H1 (cell line): ENCODE data around the gene CDH16. TPM values are rescaled to one million over a fixed set of nuclear protein-coding genes. Genes with fewer than 3 reads are reported as not detected.

Source experiments
- CTCF ChIA-PET: fragments of 300-600 bp; sonication (Branson Sonifier 250); formaldehyde crosslinking; loops from one replicate; lab custom pipeline; 2021; ENCODE audit not compliant: partially characterized antibody; lab: Charles Lee
- POLR2A ChIA-PET: fragments of 300-600 bp; sonication (Branson Sonifier 250); formaldehyde crosslinking; loops from one replicate; lab custom pipeline; 2021; ENCODE audit warnings: inconsistent platforms; ENCODE audit not compliant: partially characterized antibody; lab: Charles Lee
- DNase-seq, 2 experiments: peaks; one replicate each; pipeline versions ENCODE4 v3.0.0 to v3.0.0-alpha.2; 2010 to 2022; ENCODE audit warnings: low spot score in 2 of 2, low read depth in 1 of 2, mixed read lengths in 1 of 2
- FAIRE-seq: peaks from 2 replicates; lab custom pipeline; 2011; peaks lifted over from hg19 to GRCh38; lab: Jason Lieb, UNC
- H2AFZ ChIP-seq: 2 replicates; pipeline ENCODE4 v1.8.1; 2012; ENCODE audit warnings: low read length, inconsistent platforms
- H2AK5ac ChIP-seq: 2 replicates; pipeline ENCODE4 v1.6.1; 2013; ENCODE audit warnings: low read depth, low read length
- H2BK120ac ChIP-seq: replicated peaks from 2 replicates; pipeline ENCODE3; 2013; ENCODE audit warnings: low read depth, low read length, inconsistent platforms
- H2BK12ac ChIP-seq: 2 replicates; pipeline ENCODE4 v1.6.1; 2013; ENCODE audit warnings: low read depth, low read length
- H2BK15ac ChIP-seq: 2 replicates; pipeline ENCODE4 v1.6.1; 2013; ENCODE audit warnings: low read length
- H2BK20ac ChIP-seq: 2 replicates; pipeline ENCODE4 v1.6.1; 2013; ENCODE audit warnings: low read length
- H2BK5ac ChIP-seq: 2 replicates; pipeline ENCODE4 v1.6.1; 2013; ENCODE audit warnings: low read depth, low read length
- H3K14ac ChIP-seq: 2 replicates; pipeline ENCODE4 v1.6.1; 2013; ENCODE audit warnings: inconsistent platforms; ENCODE audit not compliant: insufficient read length
- H3K18ac ChIP-seq: 2 replicates; pipeline ENCODE4 v1.6.1; 2013; ENCODE audit warnings: low read length; ENCODE audit errors: extremely low read depth
- H3K23ac ChIP-seq: 2 replicates; pipeline ENCODE4 v1.6.1; 2013; ENCODE audit warnings: inconsistent platforms; ENCODE audit not compliant: insufficient read length
- H3K23me2 ChIP-seq: 2 replicates; pipeline ENCODE4 v1.6.1; 2013; ENCODE audit warnings: low read depth, low read length
- H3K27ac ChIP-seq: 2 replicates; pipeline ENCODE4 v1.6.1; 2011; ENCODE audit warnings: low read depth, low read length, inconsistent platforms
- H3K27me3 ChIP-seq, 4 experiments: replicated peaks in 1 of 4; 1 replicate in 1 of 4; 2 replicates in 3 of 4; pipeline versions ENCODE4 v1.6.1 to v1.8.1; 2011 to 2013; ENCODE audit warnings: low read length in 3 of 4, mild to moderate bottlenecking in 3 of 4, inconsistent platforms in 2 of 4, mixed read lengths in 2 of 4, moderate library complexity in 1 of 4; ENCODE audit not compliant: control insufficient read depth in 3 of 4, insufficient read depth in 3 of 4; ENCODE audit errors: extremely low read depth in 1 of 4
- H3K36me3 ChIP-seq, 4 experiments: 2 replicates each; pipeline versions ENCODE4 v1.6.1 to v1.8.1; 2011 to 2013; ENCODE audit warnings: mild to moderate bottlenecking in 4 of 4, low read length in 3 of 4, moderate library complexity in 2 of 4, control low read depth in 1 of 4, inconsistent platforms in 1 of 4; ENCODE audit not compliant: insufficient read depth in 4 of 4, control insufficient read depth in 2 of 4
- H3K4ac ChIP-seq: replicated peaks from 2 replicates; pipeline ENCODE3; 2013; ENCODE audit warnings: low read length, low read depth, mixed read lengths, inconsistent platforms; ENCODE audit not compliant: insufficient read length
- H3K4me1 ChIP-seq, 4 experiments: replicated peaks in 1 of 4; 1 replicate in 1 of 4; 2 replicates in 3 of 4; pipeline versions ENCODE4 v1.6.1 to v1.8.1; 2011 to 2013; ENCODE audit warnings: low read length in 3 of 4, inconsistent platforms in 2 of 4, mixed read lengths in 1 of 4; ENCODE audit not compliant: insufficient read depth in 4 of 4, control insufficient read depth in 3 of 4
- H3K4me2 ChIP-seq, 2 experiments: 2 replicates each; pipeline versions ENCODE4 v1.6.1 to v1.8.1; 2011 to 2013; ENCODE audit warnings: low read depth in 2 of 2, low read length in 2 of 2, control low read depth in 1 of 2, inconsistent platforms in 1 of 2, mild to moderate bottlenecking in 1 of 2; ENCODE audit not compliant: insufficient read depth in 1 of 2
- H3K4me3 ChIP-seq, 4 experiments: fragments of 200-600, 300-600 bp in 1 of 4; sonication (generic), shearing (Covaris generic), sonication (Bioruptor Twin) in 1 of 4; 2 replicates each; pipeline versions ENCODE4 v1.5.1 to v1.8.1; 2011 to 2016; ENCODE audit warnings: low read length in 4 of 4, low read depth in 3 of 4, control low read depth in 2 of 4, inconsistent platforms in 2 of 4, mild to moderate bottlenecking in 2 of 4, mixed read lengths in 1 of 4, moderate library complexity in 1 of 4; ENCODE audit not compliant: insufficient read depth in 2 of 4; ENCODE audit errors: extremely low read depth in 1 of 4
- H3K56ac ChIP-seq: replicated peaks from 2 replicates; pipeline ENCODE3; 2013; ENCODE audit warnings: low read depth, mild to moderate bottlenecking, mixed read lengths, low read length, inconsistent platforms; ENCODE audit not compliant: insufficient read length
- H3K79me1 ChIP-seq: 2 replicates; pipeline ENCODE4 v1.6.1; 2013; ENCODE audit warnings: low read depth, low read length, control low read depth
- H3K79me2 ChIP-seq, 2 experiments: 2 replicates each; pipeline versions ENCODE4 v1.6.1 to v1.8.1; 2012 to 2013; ENCODE audit warnings: low read length in 2 of 2, mild to moderate bottlenecking in 2 of 2, inconsistent platforms in 1 of 2; ENCODE audit not compliant: insufficient read depth in 2 of 2, control insufficient read depth in 1 of 2
- H3K9ac ChIP-seq, 4 experiments: replicated peaks in 1 of 4; 1 replicate in 1 of 4; 2 replicates in 3 of 4; pipeline versions ENCODE4 v1.6.1 to v1.8.1; 2011 to 2013; ENCODE audit warnings: low read depth in 3 of 4, low read length in 3 of 4, control low read depth in 2 of 4, mild to moderate bottlenecking in 2 of 4, moderate library complexity in 2 of 4, inconsistent platforms in 1 of 4; ENCODE audit errors: extremely low read depth in 1 of 4
- H3K9me3 ChIP-seq, 2 experiments: 2 replicates each; pipeline versions ENCODE4 v1.6.1 to v1.8.1; 2012 to 2013; ENCODE audit warnings: mild to moderate bottlenecking in 2 of 2, moderate library complexity in 2 of 2, control low read depth in 1 of 2, inconsistent platforms in 1 of 2, low read depth in 1 of 2, low read length in 1 of 2, mixed read lengths in 1 of 2; ENCODE audit not compliant: insufficient read depth in 2 of 2
- H4K20me1 ChIP-seq, 2 experiments: replicated peaks in 1 of 2; 2 replicates each; pipeline versions ENCODE3 to v1.8.1; 2011 to 2013; ENCODE audit warnings: inconsistent platforms in 2 of 2, low read length in 2 of 2, mild to moderate bottlenecking in 1 of 2; ENCODE audit not compliant: insufficient read depth in 2 of 2, control insufficient read depth in 1 of 2
- H4K5ac ChIP-seq: 2 replicates; pipeline ENCODE4 v1.6.1; 2013; ENCODE audit warnings: low read length, low read depth, mixed read lengths, inconsistent platforms; ENCODE audit not compliant: insufficient read length
- H4K8ac ChIP-seq: 2 replicates; pipeline ENCODE4 v1.8.0; 2013; ENCODE audit warnings: mild to moderate bottlenecking, moderate library complexity, low read length, inconsistent platforms; ENCODE audit not compliant: insufficient read depth; ENCODE audit errors: extremely low read depth
- H4K91ac ChIP-seq: replicated peaks from 2 replicates; pipeline ENCODE3; 2013; ENCODE audit warnings: low read length, mixed read lengths, inconsistent platforms; ENCODE audit not compliant: insufficient read length
- CTBP2 ChIP-seq: IDR thresholded peaks from 2 replicates; pipeline ENCODE4 v1.7.0; 2011; ENCODE audit warnings: borderline replicate concordance, mild to moderate bottlenecking, moderate library complexity, mixed read lengths, low read length; ENCODE audit not compliant: insufficient read depth, insufficient read length
- CTCF ChIP-seq, 3 experiments: IDR thresholded peaks; 1 replicate in 2 of 3; 2 replicates in 1 of 3; pipeline versions ENCODE4 v1.5.1 to v1.6.1; 2011; ENCODE audit warnings: low read length in 3 of 3, mild to moderate bottlenecking in 3 of 3, inconsistent platforms in 2 of 3, low read depth in 1 of 3, moderate library complexity in 1 of 3; ENCODE audit not compliant: insufficient read depth in 1 of 3; ENCODE audit errors: control extremely low read depth in 1 of 3
- FOSL1 ChIP-seq: IDR thresholded peaks from 2 replicates; pipeline ENCODE4 v1.6.1; 2011; ENCODE audit warnings: mild to moderate bottlenecking, low read depth, low read length, moderate library complexity; ENCODE audit not compliant: insufficient read depth
- HDAC6 ChIP-seq: IDR thresholded peaks from one replicate; pipeline ENCODE4 v1.7.1; 2012; ENCODE audit warnings: low read depth, mild to moderate bottlenecking, inconsistent platforms, low read length, moderate library complexity
- JUN ChIP-seq: IDR thresholded peaks from 2 replicates; pipeline ENCODE4 v1.6.1; 2011; ENCODE audit warnings: low read depth, mild to moderate bottlenecking, improper control_type of control experiment, low read length
- RNF2 ChIP-seq: fragments of 200-900, 300-1000 bp; sonication (generic); IDR thresholded peaks from 2 replicates; pipeline ENCODE4 v1.7.1; 2016; ENCODE audit warnings: borderline replicate concordance, low read depth, mild to moderate bottlenecking, antibody characterized with exemption, low read length; ENCODE audit not compliant: poor library complexity, severe bottlenecking; ENCODE audit errors: missing control alignments
- WGBS, 2 experiments: shearing (Covaris generic) in 1 of 2; methylation state at CpG; one replicate each; pipeline versions ENCODE4 v1.1.6 to v1.1.7; 2013 to 2015; ENCODE audit warnings: low lambda C conversion rate in 2 of 2, mixed read lengths in 2 of 2, inconsistent platforms in 1 of 2, low coverage in 1 of 2, missing lambda C conversion rate in 1 of 2; ENCODE audit not compliant: insufficient replicate concordance in 2 of 2, insufficient coverage in 1 of 2, insufficient read length in 1 of 2; ENCODE audit errors: extremely low coverage in 1 of 2, missing lambda C conversion rate in 1 of 2; 5-methylcytosine and 5-hydroxymethylcytosine counted together
- polyA plus RNA-seq, 7 experiments: library from polyadenylated mRNA; depleted of rRNA in 3 of 7; stranded (reverse) in 5 of 7; unstranded in 2 of 7; fragments of >200 nt in 5 of 7; fragments of 200-250 nt in 2 of 7; gene quantifications; 1 replicate in 5 of 7; 2 replicates in 1 of 7; 4 replicates in 1 of 7; pipeline versions ENCODE4 v1.2.1 to v1.2.3, GENCODE V29; 2011 to 2013; ENCODE audit warnings: missing spikeins in 2 of 7, mixed read lengths in 2 of 7
- total RNA-seq: library from RNA; stranded (reverse); fragmentation: NEBNext Ultra II Directional; extraction: Animal tissue kit (Norgen Biotek cat#: 25700); gene quantifications from 2 replicates; pipeline ENCODE4 v1.2.1, GENCODE V29; 2021

Gene CDH16
- total and polyA plus RNA-seq, 2 of the 8 experiments (the other 6 are each of a cell fraction or from before 2014, with no cell fraction given): not detected

GRCh38 chr16:66953462-66954096 is 34.9 kb upstream of the CDH16 start:
- no peaks in the 10 kb centered on the region for H3K79me1 ChIP-seq
- no peak overlapping the region for H3K4me2 ChIP-seq
- ChIA-PET CTCF (interaction anchor here (0.6 to 3.4 kb wide), 39 partner anchors 8 to 316 kb away, joined by 3 to 18 read pairs (median 4); partner anchors contain the start of genes B3GNT9, CES3, ELMO3 and EXOC3L1), POLR2A (no interaction called here)
- H3K23me2 ChIP-seq: no peaks in the 10 kb centered on the region; the same call in 1 of the 2 replicates
- no peaks in the 10 kb centered on the region for H3K9me3 ChIP-seq
- no peak overlapping the region for H3K18ac ChIP-seq
- H2BK20ac ChIP-seq: no peak overlapping the region
- no peak overlapping the region for H2BK12ac ChIP-seq
- H3K4ac ChIP-seq: no peak overlapping the region
- H2AFZ ChIP-seq: no peak overlapping the region
- no peak overlapping the region for H3K4me3 ChIP-seq
- no peak overlapping the region for H4K8ac ChIP-seq
- no peak overlapping the region for H4K91ac ChIP-seq
- H3K14ac ChIP-seq: no peak overlapping the region
- H4K5ac ChIP-seq: no peak overlapping the region
- 85% methylated on average over 10 of the region's 10 CpGs; no CpG with 5 or more reads in 1 of the 2 experiments for WGBS, 2 experiments
- DNase-seq (no peak), FAIRE-seq (no peak)
- H2BK15ac ChIP-seq: no peak overlapping the region
- H3K36me3 ChIP-seq: no peaks in the 10 kb centered on the region
- no peak overlapping the region for H3K23ac ChIP-seq
- peaks cover 4 to 20% (median 19%) of the 10 kb centered on the region in 4 experiments for H3K27me3 ChIP-seq
- no peak overlapping the region for H2BK5ac ChIP-seq
- no peaks in the 10 kb centered on the region for H3K79me2 ChIP-seq
- H2AK5ac ChIP-seq: no peak overlapping the region
- no peak overlapping the region for H2BK120ac ChIP-seq
- H3K56ac ChIP-seq: no peak overlapping the region
- H4K20me1 ChIP-seq: no peaks in the 10 kb centered on the region
- H3K9ac ChIP-seq: no peak overlapping the region
- no peaks in the 10 kb centered on the region for H3K4me1 ChIP-seq
- H3K27ac ChIP-seq: no peak overlapping the region
- TF ChIP-seq HDAC6 (no peak), CTCF (IDR thresholded peaks at IDR 0.05; ENCODE audit: control extremely low read depth in 1 of 3, insufficient read depth in 1 of 3, low read depth in 1 of 3, low read length in 3 of 3) (no peak), RNF2 (no peak), JUN (no peak), CTBP2 (no peak), FOSL1 (no peak)
